IMR-90 (cell line): ENCODE measurements around the gene SARS2. TPM values are rescaled to one million over a fixed set of nuclear protein-coding genes. Genes with fewer than 3 reads are reported as not detected.
"Not testable (repeated sequence)": the region's sequence is repeated elsewhere in the genome, so short reads cannot be mapped to it uniquely, and the experiment has no call there.

Experiments used
- ATAC-seq: fragments of 200-7000 bp; cut with Tn5 transposase; 2 replicates; pipeline ENCODE4 v1.9.1; 2020; ENCODE audit warnings: low read depth, mild to moderate bottlenecking, moderate library complexity
- BruUV-seq: library from RNA; stranded (reverse); fragments of 400-500 nt; replicated peaks from 2 replicates; lab custom pipeline; 2021; lab: Mats Ljungman, UMichigan
- CTCF ChIA-PET: fragments of 300-600 bp; formaldehyde crosslinking; extraction: SDS; loops from one replicate; lab custom pipeline; 2021; ENCODE audit warnings: antibody characterized with exemption; lab: Yijun Ruan, JAX
- POLR2A ChIA-PET: fragments of 300-600 bp; sonication (Branson Sonifier 250); formaldehyde crosslinking; loops from one replicate; lab custom pipeline; 2022; ENCODE audit warnings: antibody characterized with exemption; ENCODE audit not compliant: unreplicated experiment; lab: Charles Lee
- DNase-seq: peaks from one replicate; pipeline ENCODE4 v3.0.0; 2013
- H2AFZ ChIP-seq: replicated peaks from 2 replicates; pipeline ENCODE3; 2013; ENCODE audit warnings: low read length, mild to moderate bottlenecking; ENCODE audit not compliant: poor library complexity
- H2AK5ac ChIP-seq: 2 replicates; pipeline ENCODE4 v1.6.1; 2013; ENCODE audit warnings: low read depth, low read length, inconsistent platforms
- H2AK9ac ChIP-seq: replicated peaks from 2 replicates; pipeline ENCODE3; 2013; ENCODE audit warnings: mild to moderate bottlenecking, low read depth, low read length, moderate library complexity; ENCODE audit not compliant: poor library complexity
- H2BK120ac ChIP-seq: 2 replicates; pipeline ENCODE4 v1.6.1; 2013; ENCODE audit warnings: low read depth, low read length, inconsistent platforms
- H2BK15ac ChIP-seq: 3 replicates; pipeline ENCODE4 v1.6.1; 2013; ENCODE audit warnings: low read depth, low read length, inconsistent platforms
- H2BK20ac ChIP-seq: 2 replicates; pipeline ENCODE4 v1.6.1; 2013; ENCODE audit warnings: low read depth, mild to moderate bottlenecking, inconsistent platforms, low read length, moderate library complexity
- H2BK5ac ChIP-seq: 2 replicates; pipeline ENCODE4 v1.6.1; 2013; ENCODE audit warnings: mild to moderate bottlenecking, low read depth, low read length, inconsistent platforms; ENCODE audit not compliant: poor library complexity, severe bottlenecking
- H3K14ac ChIP-seq: replicated peaks from 2 replicates; pipeline ENCODE4 v1.6.1; 2013; ENCODE audit warnings: low read depth, low read length, inconsistent platforms
- H3K18ac ChIP-seq: 2 replicates; pipeline ENCODE4 v1.6.1; 2013; ENCODE audit warnings: low read depth, low read length, control low read depth
- H3K23ac ChIP-seq: 2 replicates; pipeline ENCODE4 v1.6.1; 2013; ENCODE audit warnings: low read depth, low read length, inconsistent platforms
- H3K27ac ChIP-seq: 2 replicates; pipeline ENCODE4 v1.5.1; 2013; ENCODE audit warnings: mild to moderate bottlenecking, control low read depth, low read length; ENCODE audit not compliant: insufficient read depth
- H3K27me3 ChIP-seq: 2 replicates; pipeline ENCODE4 v1.6.1; 2013; ENCODE audit warnings: low read length; ENCODE audit not compliant: control insufficient read depth, insufficient read depth
- H3K36me3 ChIP-seq: 2 replicates; pipeline ENCODE4 v1.6.1; 2013; ENCODE audit warnings: low read length, mixed read lengths; ENCODE audit not compliant: control insufficient read depth, insufficient read depth
- H3K4ac ChIP-seq: 2 replicates; pipeline ENCODE4 v1.6.1; 2013; ENCODE audit warnings: low read depth, low read length, inconsistent platforms
- H3K4me1 ChIP-seq: 2 replicates; pipeline ENCODE4 v1.6.1; 2013; ENCODE audit warnings: low read length, mixed read lengths; ENCODE audit not compliant: control insufficient read depth, insufficient read depth
- H3K4me2 ChIP-seq: 2 replicates; pipeline ENCODE4 v1.6.1; 2013; ENCODE audit warnings: low read depth, mild to moderate bottlenecking, control low read depth, low read length, moderate library complexity
- H3K4me3 ChIP-seq: 2 replicates; pipeline ENCODE4 v1.5.1; 2013; ENCODE audit warnings: low read depth, mild to moderate bottlenecking, control low read depth, low read length, moderate library complexity; ENCODE audit not compliant: insufficient read depth
- H3K56ac ChIP-seq: 2 replicates; pipeline ENCODE4 v1.6.1; 2013; ENCODE audit warnings: low read length, inconsistent platforms; ENCODE audit not compliant: insufficient read depth; ENCODE audit errors: extremely low read depth
- H3K79me1 ChIP-seq, 2 experiments: 2 replicates each; pipeline ENCODE4 v1.6.1; 2013; ENCODE audit warnings: low read length in 2 of 2, inconsistent platforms in 1 of 2, low read depth in 1 of 2
- H3K9ac ChIP-seq: 2 replicates; pipeline ENCODE4 v1.6.1; 2013; ENCODE audit warnings: low read depth, low read length, control low read depth
- H3K9me1 ChIP-seq: 2 replicates; pipeline ENCODE4 v1.6.1; 2013; ENCODE audit warnings: low read length, inconsistent platforms; ENCODE audit not compliant: insufficient read depth
- H3K9me3 ChIP-seq: 2 replicates; pipeline ENCODE4 v1.6.1; 2013; ENCODE audit warnings: low read length; ENCODE audit not compliant: control insufficient read depth, insufficient read depth
- H4K20me1 ChIP-seq: 2 replicates; pipeline ENCODE4 v1.6.1; 2013; ENCODE audit warnings: low read length, inconsistent platforms; ENCODE audit not compliant: insufficient read depth
- H4K5ac ChIP-seq: 2 replicates; pipeline ENCODE4 v1.6.1; 2013; ENCODE audit warnings: mild to moderate bottlenecking, low read depth, low read length, control low read depth
- H4K8ac ChIP-seq, 2 experiments: 2 replicates each; pipeline ENCODE4 v1.6.1; 2013; ENCODE audit warnings: low read depth in 2 of 2, low read length in 2 of 2, control low read depth in 1 of 2, inconsistent platforms in 1 of 2
- H4K91ac ChIP-seq: 2 replicates; pipeline ENCODE4 v1.6.1; 2013; ENCODE audit warnings: low read depth, low read length, inconsistent platforms; ENCODE audit not compliant: insufficient read depth
- WGBS, 2 experiments: methylation state at CpG; one replicate each; pipeline versions ENCODE4 v1.1.5 to v1.1.7; 2013; ENCODE audit warnings: missing lambda C conversion rate in 2 of 2; ENCODE audit not compliant: insufficient read length in 1 of 2; ENCODE audit errors: extremely low coverage in 2 of 2; 5-methylcytosine and 5-hydroxymethylcytosine counted together
- dilution Hi-C: fragments of 300-500 bp; cut with HindIII; formaldehyde crosslinking; loops from one replicate; pipeline ENCODE4 v1.14.3; 2018; ENCODE audit warnings: low sequenced_read_pairs; ENCODE audit not compliant: unreplicated experiment
- in situ Hi-C: fragments of 300-500 bp; cut with MboI; formaldehyde crosslinking; loops from 3 replicates; pipeline ENCODE4 v1.14.3; 2019; ENCODE audit warnings: low sequenced_read_pairs, inconsistent platforms, mixed read lengths
- intact Hi-C: fragments of 100-400 bp; cut with micrococcal nuclease; formaldehyde crosslinking; loops from 2 replicates; pipeline ENCODE4 v1.10.0; 2022
- polyA plus RNA-seq, 3 experiments: library from polyadenylated mRNA; depleted of rRNA; stranded (reverse); fragments of >200 nt; gene quantifications; 2 replicates each; pipeline ENCODE4 v1.2.3, GENCODE V29; 2012; ENCODE audit warnings: low replicate concordance in 1 of 3
- total RNA-seq: library from RNA; depleted of rRNA; stranded (reverse); fragments of >200 nt; gene quantifications from 2 replicates; pipeline ENCODE4 v1.2.3, GENCODE V29; 2012
- TF ChIP-seq, protein P1 (sequence below): fragments of 150-350 bp; IDR thresholded peaks from 2 replicates; pipeline ENCODE4 v1.6.1; 2016; ENCODE audit warnings: low read depth, mild to moderate bottlenecking, low read length, moderate library complexity, borderline replicate concordance
- TF ChIP-seq, protein P2 (sequence below): fragments of 150-350 bp; IDR thresholded peaks from 2 replicates; pipeline ENCODE4 v1.6.1; 2017; ENCODE audit warnings: mild to moderate bottlenecking, antibody characterized with exemption, low read length, low read depth

SARS2 gene
- total and polyA plus RNA-seq, 2 of the 4 experiments (the other 2 are of a cell fraction) = 10.8 to 33.4 TPM

DNA sequence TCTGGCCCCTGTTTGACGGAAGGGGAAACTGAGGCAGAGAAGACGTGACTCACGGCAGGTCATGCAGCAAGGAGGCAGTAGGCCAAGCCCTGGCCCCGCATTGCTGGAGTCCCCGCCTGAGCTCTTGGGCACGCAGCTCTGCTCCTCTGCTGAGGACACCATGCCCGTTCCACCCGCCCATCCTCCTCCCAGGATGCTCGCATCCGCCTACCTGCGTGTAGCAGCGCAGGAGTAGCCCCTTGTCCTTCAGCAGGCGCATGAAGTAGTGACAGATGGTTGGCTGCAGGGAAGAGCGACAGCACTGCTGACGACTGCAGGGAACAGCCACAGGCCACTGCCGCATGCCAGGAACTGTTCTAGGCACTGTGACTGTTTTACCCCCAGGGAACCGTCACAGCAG, 41.7 kb downstream of the SARS2 start:
- H2AFZ ChIP-seq = no peak overlapping the region
- POLR2A ChIA-PET = no interaction called here
- no peak overlapping the region for H4K5ac ChIP-seq
- H3K9me3 ChIP-seq = no peaks in the 10 kb centered on the region
- no peak overlapping the region for H3K18ac ChIP-seq
- no peak overlapping the region for H3K4me3 ChIP-seq
- H3K9me1 ChIP-seq = 0 out of 2 replicates have a peak, but pooled peaks cover 2% of the 10 kb centered on the region
- H3K9ac ChIP-seq = no peak overlapping the region
- no peak for ATAC-seq
- no peak overlapping the region for H2AK9ac ChIP-seq
- no peak overlapping the region for H2BK15ac ChIP-seq
- H3K4me1 ChIP-seq = no peaks in the 10 kb centered on the region
- H3K23ac ChIP-seq = no peak overlapping the region
- H2BK20ac ChIP-seq = no peak overlapping the region
- dilution Hi-C loops = no loop called here
- CTCF ChIA-PET = no interaction called here
- in situ Hi-C loops = no loop called here
- no peak overlapping the region for H4K8ac ChIP-seq
- no peak overlapping the region for H3K14ac ChIP-seq
- H3K4ac ChIP-seq = no peak overlapping the region
- H2BK5ac ChIP-seq = no peak overlapping the region
- H4K91ac ChIP-seq = no peak overlapping the region
- H3K56ac ChIP-seq = no peak overlapping the region
- no peak for DNase-seq
- WGBS, 2 experiments = 90% methylated on average over 9 of the region's 17 CpGs; no CpG with 5 or more reads in 1 of the 2 experiments
- H2BK120ac ChIP-seq = no peak overlapping the region
- TF ChIP-seq, protein P1, sequence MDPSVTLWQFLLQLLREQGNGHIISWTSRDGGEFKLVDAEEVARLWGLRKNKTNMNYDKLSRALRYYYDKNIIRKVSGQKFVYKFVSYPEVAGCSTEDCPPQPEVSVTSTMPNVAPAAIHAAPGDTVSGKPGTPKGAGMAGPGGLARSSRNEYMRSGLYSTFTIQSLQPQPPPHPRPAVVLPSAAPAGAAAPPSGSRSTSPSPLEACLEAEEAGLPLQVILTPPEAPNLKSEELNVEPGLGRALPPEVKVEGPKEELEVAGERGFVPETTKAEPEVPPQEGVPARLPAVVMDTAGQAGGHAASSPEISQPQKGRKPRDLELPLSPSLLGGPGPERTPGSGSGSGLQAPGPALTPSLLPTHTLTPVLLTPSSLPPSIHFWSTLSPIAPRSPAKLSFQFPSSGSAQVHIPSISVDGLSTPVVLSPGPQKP = no peak
- TF ChIP-seq, protein P2, sequence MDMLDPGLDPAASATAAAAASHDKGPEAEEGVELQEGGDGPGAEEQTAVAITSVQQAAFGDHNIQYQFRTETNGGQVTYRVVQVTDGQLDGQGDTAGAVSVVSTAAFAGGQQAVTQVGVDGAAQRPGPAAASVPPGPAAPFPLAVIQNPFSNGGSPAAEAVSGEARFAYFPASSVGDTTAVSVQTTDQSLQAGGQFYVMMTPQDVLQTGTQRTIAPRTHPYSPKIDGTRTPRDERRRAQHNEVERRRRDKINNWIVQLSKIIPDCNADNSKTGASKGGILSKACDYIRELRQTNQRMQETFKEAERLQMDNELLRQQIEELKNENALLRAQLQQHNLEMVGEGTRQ = no peak
- no peak overlapping the region for H3K27ac ChIP-seq
- no peaks in the 10 kb centered on the region for H3K79me1 ChIP-seq
- BruUV-seq = no TSS peak
- intact Hi-C loops = no loop called here
- H3K4me2 ChIP-seq = no peak overlapping the region
- H4K20me1 ChIP-seq = no peaks in the 10 kb centered on the region; the same call in 1 of the 2 replicates
- peaks cover 21% of the 10 kb centered on the region for H3K36me3 ChIP-seq
- H3K27me3 ChIP-seq = no peaks in the 10 kb centered on the region
- no peak overlapping the region for H2AK5ac ChIP-seq

DNA sequence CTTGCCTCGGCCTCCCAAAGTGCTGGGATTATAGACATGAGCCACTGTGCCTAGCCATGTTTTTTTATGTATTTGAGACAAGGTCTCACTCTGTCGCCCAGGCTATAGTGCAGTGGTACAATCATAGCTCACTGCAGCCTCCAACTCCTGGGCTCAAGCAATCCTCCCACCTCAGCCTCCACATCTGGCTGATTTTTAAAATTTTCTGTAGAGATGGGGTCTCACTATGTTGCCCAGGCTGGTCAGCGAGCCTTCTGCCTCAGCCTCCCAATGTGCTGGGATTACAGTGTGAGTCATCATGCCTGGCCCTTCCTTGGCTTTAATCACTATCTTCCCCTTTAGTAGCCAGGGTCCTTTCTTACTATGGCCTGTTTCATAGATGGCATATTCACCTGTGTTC, 45.9 kb downstream of the SARS2 start:
- POLR2A ChIA-PET = interaction anchor here (0.6 kb wide), 1 partner anchor 41 kb away, joined by 3 read pairs; no protein-coding TSS in a partner anchor
- H3K9ac ChIP-seq, DNase-seq, H2BK20ac ChIP-seq, H3K4me1 ChIP-seq, H2BK5ac ChIP-seq, H2BK15ac ChIP-seq, H2BK120ac ChIP-seq, BruUV-seq, H4K20me1 ChIP-seq, H3K27ac ChIP-seq, H3K56ac ChIP-seq, intact Hi-C loops, H3K14ac ChIP-seq, in situ Hi-C loops, H4K8ac ChIP-seq, H3K9me3 ChIP-seq, H4K91ac ChIP-seq, H3K27me3 ChIP-seq, H2AFZ ChIP-seq, H3K18ac ChIP-seq, H3K23ac ChIP-seq, H3K4ac ChIP-seq, CTCF ChIA-PET, H3K4me3 ChIP-seq, H2AK5ac ChIP-seq, H3K4me2 ChIP-seq, H3K9me1 ChIP-seq, ATAC-seq, H3K79me1 ChIP-seq, H4K5ac ChIP-seq, dilution Hi-C loops, H2AK9ac ChIP-seq: not testable (repeated sequence)
- WGBS, 2 experiments = no CpG with 5 or more reads among the region's 3 CpGs
- H3K36me3 ChIP-seq = peaks cover 27% of the 10 kb centered on the region
